ENCODE results near the gene SLC25A34.

The SLC25A34 gene

DNA sequence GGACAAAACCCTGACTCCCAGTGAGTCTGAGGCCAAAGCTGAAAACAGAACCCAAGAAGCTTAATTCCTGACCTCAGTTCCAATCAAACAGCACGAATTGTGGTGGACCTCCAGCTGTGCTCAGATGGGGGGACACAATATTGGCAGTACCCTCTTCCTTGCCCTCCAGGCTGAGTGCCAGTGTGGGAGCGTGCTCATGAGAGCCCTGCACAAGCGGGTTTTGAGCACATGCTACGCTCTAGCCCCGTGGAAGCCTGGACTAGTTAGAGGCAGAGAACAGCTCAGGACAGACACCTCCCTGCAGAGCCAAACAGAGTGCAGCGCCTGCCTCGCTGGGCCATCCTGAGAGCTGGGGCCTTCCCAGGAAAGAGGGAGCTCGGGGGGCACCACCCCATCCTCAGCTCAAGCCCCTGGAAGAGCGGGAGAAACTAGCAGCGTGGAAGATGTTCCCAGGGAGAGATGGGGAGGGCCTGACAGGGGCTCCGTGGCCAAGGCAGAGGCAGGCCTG, 2.8 kb upstream of the SLC25A34 start:
- no peak for DNase-seq (ENCODE audit: low spot score)

DNA sequence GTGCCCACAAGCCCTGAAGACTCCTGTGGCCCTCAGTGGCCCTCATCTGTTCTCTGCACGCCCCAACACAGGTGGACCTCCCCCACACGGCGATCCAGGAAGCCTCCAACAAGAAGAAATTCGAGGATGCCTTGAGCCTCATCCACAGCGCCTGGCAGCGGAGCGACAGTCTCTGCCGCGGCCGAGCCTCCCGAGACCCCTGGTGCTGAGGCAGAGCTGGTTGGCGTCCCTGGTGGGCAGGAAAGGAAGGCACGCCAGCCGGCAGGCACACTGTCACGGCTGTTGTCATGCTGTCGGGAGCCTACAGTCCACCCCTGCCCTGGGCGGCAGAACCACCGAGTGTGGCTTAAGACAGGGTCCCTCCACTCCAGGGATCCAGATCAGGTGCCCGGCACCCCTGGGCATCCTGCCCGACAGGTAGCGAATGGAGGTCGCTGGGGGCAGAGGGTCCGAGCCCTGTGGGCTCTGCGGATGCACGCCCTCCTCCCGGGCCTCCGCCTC, 2.3 kb upstream of the SLC25A34 start:
- DNase-seq (ENCODE audit: low spot score): no peak

DNA sequence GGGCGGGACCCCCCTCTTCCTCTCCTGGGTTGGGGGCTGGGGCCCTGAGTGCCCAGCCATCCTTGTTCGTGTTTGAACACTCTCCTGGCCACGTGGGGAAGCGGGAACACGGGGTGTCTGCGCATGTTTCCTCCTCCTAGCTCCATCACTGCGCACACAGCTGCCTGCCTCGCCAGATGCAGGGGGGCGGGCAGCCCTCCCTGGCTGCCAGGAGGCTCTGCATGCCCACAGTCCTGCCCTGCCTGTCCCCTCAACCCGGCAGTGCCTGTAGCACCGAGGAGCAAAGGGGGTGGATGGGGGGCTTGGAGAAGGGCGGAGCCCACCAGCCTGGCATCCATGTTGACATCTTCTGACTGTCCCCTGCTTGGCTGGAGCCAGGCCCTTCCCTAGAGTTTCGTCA, 1.8 kb upstream of the SLC25A34 start:
- no peak for DNase-seq (ENCODE audit: low spot score)

DNA sequence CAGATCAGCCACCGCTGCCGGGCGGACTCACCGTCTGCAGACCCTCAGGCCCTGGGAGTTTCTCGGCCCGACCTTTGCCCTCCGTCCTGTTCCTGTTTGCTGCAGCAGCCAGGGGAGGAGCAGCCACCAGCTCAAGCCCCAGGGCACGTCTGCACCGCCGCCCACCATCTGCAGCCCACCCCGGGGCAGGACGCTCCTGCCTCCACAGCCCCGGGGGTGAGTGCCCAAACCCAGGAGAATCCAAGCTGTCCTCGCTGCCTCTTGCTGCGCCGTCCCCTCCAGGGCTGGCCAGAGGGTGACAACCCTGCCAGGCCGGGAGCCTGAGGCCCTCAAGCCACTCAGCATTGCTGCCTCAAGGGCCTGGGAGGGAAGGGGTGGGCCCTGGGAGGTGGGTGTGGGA, 1.2 kb upstream of the SLC25A34 start:
- DNase-seq (ENCODE audit: low spot score): no peak

DNA sequence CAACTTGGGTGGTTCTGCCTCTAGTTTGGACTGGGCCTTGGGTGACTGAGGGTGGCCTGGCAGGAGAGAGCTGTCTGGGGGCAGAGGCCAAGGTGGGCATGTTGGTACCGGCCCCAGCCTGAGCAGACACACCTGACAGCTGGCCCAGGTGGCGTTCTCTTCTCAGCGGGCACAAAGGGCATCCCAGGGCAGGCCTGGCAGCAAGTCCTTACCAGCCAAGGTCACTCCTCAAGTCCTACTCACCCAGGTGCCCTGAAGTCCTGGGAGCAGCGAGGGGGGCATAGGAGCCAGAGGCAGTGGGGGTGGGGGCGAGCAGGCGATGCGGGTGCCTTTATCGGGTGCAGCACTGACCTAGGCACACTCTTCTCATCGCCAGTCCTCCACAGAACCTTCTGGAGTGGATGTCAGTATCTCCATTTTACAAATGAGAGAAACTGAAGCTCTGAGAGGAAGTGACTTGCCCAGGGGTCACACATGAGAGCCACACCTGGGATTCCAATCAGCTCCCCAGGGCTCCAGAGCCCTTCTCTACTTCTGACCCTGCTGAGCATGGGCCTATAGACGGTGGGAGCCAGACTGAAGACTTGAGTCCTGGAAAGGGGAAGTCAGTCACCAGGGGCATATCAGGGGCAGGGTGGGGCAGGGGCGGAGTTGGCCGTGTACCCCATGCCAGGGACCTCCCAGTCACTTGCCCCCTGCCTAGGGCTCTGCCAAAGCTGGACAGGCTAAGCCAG, 587 bp upstream of the SLC25A34 start:
- DNase-seq (ENCODE audit: low spot score): no peak

DNA sequence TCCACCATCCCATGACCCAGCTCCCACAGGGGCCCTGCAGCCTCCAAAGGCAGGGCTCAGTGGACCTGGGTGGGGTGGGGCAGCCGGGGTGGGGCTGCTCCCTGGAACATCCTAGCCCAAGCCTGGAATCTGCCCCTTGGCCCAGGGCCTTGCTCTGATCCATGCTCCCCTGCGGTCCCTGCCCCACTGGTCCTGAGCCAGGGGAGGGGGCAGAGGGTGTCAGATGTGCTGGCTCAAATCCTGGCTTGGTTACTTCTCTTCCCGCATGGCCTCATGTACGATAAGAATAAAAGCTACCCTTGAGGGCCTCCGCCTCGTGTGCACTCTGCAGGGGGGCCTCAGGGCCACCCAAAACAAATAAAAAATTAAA, 819 bp downstream of the SLC25A34 start:
- no peak for DNase-seq (ENCODE audit: low spot score)

DNA sequence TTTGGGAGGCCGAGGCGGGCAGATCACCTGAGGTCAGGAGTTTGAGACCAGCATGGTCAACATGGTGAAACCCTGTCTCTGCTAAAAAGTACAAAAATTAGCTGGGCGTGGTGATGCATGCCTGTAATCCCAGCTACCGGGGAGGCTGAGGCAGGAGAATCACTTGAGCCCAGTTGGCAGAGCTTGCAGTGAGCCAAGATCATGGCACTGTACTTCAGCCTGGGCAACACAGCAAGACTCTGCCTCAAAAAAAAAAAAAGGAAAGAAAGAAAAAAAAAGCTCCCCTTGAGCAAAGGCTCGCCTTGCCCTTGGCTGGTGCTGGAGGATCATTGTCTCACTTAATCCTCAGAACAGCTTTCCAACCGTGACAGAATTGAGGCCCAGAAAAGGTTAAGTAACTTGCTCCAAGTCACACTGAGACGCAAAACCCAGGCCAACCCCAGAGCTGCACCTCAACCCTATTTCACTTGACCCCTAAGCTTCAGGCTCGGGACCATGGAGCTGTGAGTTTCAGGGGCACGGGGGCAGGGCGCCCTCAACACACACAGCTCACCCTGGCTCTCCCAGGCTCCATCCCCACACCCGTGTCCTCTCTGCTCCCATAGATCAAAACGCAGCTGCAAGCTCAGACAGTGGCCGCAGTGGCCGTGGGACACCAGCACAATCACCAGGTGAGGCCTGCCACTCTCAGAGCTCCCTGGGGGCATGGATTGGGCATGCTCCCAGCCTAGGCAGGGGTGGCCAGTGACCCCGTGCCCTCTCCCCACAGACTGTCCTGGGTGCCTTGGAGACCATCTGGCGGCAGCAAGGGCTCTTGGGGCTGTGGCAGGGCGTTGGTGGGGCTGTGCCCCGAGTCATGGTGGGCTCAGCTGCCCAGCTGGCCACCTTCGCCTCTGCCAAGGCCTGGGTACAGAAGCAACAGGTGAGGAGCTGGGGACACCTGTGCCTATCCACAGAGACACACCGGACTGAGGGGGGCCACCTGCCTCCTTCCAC, 1.6 kb downstream of the SLC25A34 start:
- no peak for DNase-seq (ENCODE audit: low spot score)

DNA sequence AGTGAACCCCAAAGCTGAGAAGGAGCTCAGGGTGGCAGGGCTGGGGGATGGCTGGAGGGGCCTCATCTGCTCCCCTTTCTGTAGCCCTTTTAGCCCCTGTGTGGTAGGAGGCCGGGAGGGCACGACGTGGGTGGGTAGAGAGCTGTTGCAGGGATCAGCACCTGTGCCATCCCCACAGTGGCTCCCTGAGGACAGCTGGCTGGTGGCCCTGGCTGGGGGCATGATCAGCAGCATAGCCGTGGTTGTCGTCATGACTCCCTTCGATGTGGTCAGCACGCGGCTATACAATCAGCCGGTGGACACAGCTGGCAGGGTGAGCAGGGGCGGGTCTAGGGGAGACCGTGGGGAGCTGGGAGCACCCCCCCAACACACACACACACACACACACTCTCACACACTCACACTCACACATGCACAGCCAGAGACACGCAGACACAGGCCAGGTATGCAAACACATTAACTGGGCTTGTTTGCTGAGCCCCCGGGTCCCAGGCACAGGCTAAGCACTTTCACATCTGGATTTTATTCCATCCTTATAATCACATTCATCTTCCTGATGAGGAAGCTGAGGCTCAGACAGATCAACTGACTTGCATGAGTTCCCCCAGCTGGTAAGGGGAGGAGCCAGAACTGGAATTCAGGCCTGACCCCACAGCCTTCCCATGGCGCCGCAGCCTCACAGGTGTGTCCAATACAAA, 2.5 kb downstream of the SLC25A34 start:
- no peak for DNase-seq (ENCODE audit: low spot score)

DNA sequence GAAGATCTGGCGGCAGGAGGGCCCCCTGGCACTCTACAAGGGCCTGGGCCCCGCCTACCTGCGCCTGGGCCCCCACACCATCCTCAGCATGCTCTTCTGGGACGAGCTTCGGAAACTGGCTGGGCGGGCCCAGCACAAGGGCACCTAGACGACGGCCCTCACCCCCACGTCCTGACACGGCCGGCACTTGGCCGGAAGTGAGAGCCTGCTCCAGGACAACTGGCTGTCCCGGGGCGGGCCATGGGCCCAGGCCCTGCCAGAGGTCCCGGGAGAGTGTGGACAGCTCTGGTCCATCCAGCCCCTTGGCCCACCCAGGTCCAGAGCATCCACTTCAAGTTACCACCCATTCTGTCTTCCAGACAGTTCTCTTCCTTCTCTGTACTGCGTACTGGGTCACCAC, 3.2 kb downstream of the SLC25A34 start:
- DNase-seq (ENCODE audit: low spot score): no peak

DNA sequence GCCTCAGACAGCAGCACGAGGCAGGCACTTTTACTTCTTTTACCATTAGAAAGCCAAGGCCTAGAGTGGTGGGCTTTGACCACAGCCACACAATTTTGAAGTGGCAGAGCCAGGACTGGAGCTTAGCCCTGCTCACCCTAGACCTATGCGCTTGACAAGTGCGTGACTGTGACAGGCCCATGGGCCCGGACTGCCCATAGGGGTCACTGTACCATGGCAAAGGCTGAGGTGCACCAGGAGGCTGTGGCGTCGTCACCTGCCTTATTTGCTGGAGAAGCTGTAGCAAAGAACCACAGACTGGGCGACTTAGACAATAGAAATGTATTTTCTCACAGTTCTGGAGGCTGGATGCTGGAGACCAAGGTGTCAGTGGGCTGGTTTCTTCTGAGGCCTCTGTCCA, 3.7 kb downstream of the SLC25A34 start:
- DNase-seq (ENCODE audit: low spot score): no peak

DNA sequence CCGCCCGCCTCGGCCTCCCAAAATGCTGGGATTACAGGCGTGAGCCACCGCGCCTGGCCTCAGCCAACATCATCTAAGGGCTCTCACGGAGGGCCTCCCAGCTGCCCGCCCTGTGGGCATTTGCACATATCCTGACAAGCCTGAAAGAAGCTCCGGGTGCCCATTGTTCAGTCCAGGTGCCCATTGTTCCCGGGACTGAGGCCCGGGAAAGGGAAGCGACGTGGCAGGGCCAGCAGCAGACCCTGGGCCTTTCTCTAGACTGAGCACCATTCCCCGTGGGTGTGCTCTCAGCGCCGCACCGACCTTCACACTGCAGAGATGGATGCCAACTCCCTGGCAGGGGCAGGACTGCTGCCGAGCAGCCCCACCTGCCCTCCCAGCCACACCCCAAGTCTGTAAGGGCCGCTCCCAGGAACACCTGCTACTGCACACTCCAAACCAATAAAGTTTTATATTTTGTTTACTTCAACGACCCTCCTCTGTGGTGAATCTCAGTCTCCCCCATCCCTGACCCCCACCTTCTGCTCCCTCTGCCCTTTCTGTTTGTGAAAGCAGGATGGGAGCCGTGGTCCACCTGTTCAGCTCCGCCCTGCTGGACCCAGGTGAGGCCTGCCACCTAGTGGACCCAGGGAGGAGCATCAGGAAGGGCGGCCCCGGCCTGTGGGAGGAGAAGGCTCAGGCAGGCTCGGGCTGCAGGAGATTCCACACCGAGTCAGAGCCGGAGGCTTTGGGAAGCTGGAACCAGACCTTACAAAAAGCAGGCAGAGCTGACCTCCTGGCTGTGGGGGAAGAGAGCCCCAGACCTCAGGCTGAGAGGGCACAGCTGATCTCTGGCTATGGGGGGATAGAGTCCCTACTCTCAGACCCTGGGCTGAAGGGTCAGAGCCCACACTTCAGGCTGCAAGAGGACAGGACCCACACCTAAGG, 5.1 kb downstream of the SLC25A34 start:
- peak; percentile 75 for DNase-seq (ENCODE audit: low spot score)

DNA sequence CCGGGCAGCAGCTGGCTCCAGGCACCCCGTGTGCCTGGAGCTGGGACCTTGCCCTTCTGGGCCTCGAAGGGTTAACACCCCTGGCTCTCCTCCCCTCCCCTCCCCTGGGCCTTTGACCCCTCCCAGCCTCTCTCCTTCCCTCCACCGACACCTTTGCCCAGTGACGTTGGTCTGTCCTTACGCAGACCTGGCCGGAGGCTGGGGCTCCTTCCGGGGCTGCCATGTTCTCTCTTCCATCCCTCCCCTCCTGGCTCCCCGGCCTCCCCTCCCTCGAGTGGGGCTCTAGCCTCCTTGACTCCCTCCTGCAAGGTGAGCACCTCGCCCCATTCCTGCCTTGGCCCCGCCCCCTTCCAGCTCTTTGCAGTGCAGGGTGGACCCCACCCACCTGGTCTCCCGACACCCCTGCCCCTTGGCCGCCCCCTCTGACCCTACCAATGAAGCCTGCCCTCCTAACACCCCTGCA, 6.3 kb downstream of the SLC25A34 start, which contains the start of gene TMEM82:
TSS of gene TMEM82 (plus strand) at position 161 of the 463 bp plus-strand sequence. CDS start at position 222, 61 bp downstream.
- no peak for DNase-seq (ENCODE audit: low spot score)

DNA sequence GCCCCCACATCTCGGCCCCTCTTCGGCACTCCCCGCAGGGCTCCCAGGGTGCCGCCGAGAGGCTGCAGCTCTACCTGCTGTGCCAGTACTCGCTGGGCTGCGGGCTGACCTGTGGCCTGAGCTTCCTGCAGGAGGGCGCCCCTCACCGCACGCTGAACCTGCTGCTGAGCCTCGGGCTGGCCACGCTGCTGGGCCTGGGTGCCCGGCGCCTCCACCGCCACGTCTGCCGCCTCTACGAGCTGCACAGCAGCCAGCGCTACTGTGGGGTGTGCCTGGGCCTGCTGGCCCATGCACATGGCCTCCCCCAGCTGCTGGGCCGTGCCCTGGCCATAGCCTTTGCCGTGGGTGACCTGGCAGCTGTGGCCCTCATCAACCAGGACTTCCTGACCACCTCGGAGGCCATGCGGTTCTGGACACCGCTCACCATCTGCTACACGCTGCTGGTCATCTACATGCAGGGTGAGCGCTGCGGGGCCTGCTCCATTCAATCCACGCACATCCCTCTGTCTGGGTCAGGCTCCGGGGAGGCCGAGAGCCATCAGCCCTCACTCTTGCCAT, 8.1 kb downstream of the SLC25A34 start:
- DNase-seq (ENCODE audit: low spot score): no peak

DNA sequence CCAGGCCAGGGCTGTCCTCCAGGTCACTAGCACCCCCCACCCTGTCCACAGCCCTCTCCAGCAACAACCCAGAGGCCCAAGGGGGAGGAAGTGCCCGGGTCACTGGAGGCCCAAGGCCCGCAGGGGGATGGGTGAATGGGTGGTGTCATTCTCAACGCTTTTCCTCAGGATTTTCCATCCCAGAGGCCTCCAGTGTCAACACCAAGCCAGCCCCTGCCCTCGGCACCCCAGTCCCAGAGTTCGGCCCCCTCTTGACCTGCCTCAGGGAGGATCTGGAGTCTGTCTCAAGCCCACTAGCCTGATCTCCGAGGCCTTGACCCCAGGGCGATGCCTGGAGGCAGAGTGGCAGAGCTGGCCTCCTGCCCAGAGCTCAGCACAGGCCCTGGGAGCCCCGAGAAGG, 11.3 kb downstream of the SLC25A34 start:
- DNase-seq (ENCODE audit: low spot score): no peak

DNA sequence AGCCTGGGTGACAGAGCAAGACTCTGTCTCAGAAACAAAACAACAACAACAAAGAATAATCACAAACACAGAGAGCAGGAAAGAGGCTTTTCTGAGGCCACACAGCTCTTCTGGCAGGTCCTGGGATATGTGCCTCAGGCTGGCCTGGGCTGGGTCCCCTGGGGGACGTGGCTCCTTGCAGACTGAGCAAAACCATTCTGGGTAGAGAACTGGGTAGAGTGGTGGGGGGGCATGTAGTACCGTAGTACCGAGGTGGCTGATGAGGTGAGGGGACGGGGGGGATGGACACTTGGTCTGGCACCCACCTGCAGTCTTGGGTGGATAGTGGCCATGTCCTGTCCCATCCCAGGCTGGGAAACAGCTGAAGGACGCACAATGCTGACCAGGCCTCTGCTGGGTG, 12.2 kb downstream of the SLC25A34 start:
- no peak for DNase-seq (ENCODE audit: low spot score)

DNA sequence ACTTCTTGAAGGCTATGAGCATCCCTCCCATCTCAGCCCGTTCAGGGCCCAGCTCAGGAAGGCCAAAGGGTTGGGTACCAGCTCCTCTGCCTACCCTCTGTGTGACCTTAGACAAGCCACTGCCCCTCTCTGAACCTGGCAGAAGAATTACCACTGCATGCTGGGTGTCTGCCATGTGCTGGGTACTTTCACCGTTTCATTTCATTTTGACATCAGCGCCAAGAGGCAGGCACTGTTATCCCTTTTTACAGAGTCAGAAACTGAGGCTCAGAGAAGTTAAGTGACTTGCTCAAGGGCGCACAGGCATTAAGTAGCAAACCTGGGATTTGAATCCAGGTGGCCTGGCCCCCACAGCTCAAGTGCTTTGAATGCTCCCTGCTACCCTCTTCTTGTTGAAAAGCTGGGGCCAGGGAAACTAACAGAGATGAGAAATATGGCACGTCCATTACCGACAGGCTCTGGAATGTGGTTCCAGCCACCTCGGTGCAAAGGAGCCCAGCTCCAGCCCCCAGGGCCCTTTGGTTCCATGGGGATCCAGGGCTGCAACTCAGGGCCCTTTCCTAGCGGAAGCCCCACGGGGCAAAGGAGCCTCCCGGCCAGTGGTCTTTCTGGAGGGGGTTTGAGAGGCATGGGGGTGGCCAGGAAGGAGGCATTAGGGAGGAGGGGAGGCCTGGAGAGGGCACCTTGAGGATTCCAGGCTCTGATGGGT, 12.8 kb downstream of the SLC25A34 start:
- no peak for DNase-seq (ENCODE audit: low spot score)

DNA sequence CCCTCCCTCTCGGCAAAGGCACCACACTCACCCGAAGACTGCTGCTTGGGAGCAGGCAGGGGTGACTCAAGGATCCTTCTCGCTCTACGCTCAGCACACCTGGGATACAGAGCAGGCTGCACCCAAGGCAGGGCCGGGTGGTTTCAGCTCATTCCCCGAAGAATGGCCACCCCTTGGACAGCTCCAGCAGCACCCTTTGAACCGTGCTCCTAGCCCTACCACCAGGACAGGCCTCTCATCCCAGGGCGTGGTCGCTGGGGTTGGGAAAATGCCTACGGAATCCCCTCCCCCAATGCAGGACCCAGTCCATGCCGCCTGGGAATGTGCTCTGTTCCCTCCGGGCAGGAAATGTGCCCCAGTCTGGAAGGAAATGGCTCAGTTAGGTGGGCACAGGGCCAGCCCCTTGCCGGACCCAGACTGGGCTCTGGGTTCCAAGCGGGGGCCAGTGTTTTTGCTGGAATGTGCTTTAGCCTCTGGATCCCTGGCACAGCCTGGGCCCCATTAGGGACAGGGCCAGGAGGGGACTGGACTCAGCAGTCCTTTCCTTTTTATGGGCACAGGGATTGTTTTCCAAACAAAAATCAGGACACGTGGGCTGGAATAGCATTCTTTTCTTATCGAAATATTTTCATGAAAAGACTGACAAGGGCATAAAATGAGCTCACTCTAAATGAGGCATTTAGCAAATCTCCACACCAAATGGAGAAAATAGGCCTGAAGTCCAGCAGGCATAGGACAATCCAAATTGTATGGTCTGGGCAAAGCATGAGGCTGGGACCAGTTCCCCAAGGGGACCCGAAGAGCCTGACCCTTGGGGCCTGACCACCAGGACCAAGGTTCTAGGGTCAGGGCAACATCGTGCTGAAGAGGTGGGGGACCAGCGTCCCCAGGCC, 13.6 kb downstream of the SLC25A34 start:
- no peak for DNase-seq (ENCODE audit: low spot score)

DNA sequence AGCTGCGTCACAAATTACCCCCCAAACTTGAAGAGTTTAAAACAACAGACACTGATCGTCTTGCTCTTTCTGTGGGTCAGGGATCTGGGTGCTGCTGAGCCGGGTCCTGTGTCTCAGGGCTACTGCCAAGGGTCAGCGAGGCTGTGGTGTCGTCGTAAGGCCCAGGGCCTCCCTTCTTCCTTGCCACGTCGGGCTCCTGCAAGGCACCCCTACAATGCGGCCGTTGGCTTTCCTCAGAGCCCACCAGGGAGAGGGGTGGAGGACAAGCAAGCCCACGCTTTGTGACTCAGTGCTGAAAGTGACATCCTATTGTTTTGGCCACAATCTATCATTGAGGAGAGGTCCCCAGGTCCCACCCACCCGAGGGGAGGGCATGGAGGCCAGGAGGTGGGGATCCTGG, 14.9 kb downstream of the SLC25A34 start:
- DNase-seq (ENCODE audit: low spot score): no peak

DNA sequence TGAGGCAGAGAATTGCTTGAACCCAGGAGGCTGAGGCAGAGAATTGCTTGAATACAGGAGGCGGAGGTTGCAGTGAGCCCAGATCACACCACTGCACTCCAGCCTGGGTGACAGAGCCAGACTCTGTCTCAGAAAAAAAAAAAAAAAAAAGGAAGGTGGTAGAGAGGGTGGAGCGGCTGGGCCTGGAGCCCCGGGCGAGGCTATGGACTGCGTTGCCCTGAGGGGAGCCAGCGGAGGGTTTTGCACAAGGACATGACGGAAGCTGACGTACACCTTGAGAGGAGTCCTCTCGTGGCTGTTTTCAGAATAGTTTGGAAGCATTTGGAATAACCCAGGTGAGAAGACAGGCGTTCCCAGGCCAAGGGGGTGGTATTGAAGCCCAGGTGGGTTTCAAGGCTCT, 15.7 kb downstream of the SLC25A34 start:
- no peak for DNase-seq (ENCODE audit: low spot score)

Data from germinal center (tissue), 1 donor.